CD4-positive, alpha-beta T cell treated with Interleukin-2 at 100 ng/mL for 4 hours (primary cell): ENCODE measurements around the gene TENT4A.

Experiments
- DNase-seq: peaks from one replicate; pipeline ENCODE4 v3.0.0-alpha.2; 2020; ENCODE audit warnings: low spot score

The TENT4A gene

GRCh38 chr5:6752782-6753181 lies 39.5 kb downstream of the TENT4A start:
- DNase-seq = no peak

- no peak for DNase-seq
Measured at GRCh38 chr5:6753851-6754250, 40.6 kb downstream of the TENT4A start.

- no peak for DNase-seq
Measured at GRCh38 chr5:6754766-6755165, 41.5 kb downstream of the TENT4A start.

- no peak for DNase-seq
Measured at GRCh38 chr5:6755519-6755918, 42.3 kb downstream of the TENT4A start.

DNA sequence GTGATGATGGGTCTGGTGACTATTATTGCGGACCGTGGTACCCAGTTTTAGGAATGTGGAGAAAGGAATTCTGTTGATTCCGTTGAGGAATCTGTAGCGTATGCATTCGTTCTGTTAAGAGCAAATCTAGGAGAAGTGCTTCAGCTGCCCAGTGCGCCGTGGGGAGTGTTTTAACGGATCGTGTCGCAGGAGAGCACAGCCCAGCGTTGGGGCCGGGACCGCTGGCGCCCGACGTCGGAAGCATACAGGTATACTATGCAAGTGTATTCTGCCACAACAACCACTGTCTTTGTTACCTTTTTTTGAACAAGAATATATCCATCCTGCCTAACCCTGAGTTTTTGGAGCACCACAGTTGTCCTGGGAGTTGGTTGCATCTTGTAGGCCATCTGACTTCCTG lies 42.7 kb downstream of the TENT4A start:
- DNase-seq = no peak

DNA sequence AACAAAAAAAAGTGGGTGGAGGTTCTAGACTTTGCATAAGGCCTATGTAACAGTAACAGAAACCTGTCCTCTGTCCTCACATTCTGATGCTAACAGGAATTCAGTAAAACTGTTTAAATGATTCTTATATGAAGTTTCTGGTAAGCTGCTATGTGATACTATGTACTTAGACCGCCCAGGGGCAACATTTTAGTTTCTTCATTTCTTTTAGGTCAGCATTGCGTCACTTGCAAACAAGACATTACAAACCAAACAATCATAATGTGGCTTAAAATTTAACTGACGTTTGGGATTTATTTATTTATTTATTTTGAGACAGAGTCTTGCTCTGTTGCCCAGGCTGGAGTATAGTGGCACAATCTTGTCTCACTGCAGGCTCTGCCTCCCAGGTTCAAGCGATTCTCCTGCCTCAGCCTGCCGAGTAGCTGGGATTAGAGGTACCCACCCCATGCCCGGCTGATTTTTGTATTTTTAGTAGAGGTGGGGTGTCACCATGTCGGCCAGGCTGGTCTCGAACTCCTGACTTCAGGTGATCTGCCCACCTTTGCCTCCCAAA lies 44.3 kb downstream of the TENT4A start:
- no peak for DNase-seq

DNA sequence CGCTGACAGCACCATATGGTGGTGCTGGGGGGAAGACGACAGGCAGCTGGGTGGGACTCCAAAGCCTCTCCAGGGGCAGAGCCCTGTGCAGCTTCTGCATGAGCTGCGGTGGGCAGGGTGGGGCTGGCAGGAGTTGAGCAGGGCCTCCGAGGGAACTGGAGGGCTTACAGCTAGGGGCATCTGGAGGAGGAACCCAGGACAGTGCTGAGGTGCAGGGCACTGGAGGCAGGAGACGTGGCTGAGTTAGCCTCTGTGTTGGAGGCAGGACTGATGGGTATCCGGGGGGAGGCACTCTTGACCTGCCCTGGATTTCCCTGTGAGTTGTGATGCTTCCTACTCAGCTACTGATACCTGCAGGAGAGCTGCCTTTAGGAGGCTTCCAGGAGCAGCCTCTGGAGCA lies 45.0 kb downstream of the TENT4A start:
- no peak for DNase-seq

DNA sequence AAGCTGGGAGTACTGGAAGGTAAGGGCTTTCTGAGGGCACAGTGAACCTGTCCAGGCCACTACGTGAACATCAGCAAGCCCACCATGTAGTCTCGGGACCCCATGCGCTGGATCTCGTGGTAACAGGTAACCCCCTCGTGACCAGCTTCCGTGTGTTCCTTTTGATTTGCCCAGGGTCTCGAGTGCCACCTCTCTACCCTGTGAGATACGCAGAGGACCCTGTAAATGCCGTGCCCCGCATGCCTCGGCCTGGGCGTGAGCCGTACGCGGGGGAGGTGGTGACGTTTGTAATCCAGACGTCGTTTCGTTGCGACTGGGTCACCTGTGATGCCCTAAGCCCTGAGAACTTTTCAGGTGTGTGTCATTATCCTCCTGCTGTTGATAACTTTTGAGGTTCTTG lies 45.5 kb downstream of the TENT4A start:
- no peak for DNase-seq

DNA sequence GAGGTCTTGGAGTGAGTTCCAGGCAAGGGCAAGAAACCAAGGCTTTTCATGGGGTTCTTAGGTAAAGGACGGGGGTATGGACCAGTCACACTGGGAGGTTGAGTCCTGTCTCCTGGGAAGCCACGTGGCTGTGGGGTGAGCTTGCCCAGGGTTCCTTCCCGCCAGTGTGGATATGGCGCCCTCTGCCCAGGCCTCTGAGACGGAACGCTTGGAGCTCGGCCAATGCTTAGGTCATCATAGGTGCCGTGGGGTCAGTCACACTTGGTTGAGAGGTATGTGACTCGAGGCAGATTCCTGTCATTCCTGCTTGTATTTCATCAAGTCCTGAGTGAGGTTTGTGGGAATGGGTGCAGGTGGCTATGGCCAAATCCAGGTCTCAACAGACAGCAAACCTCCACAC lies 46.2 kb downstream of the TENT4A start:
- no peak for DNase-seq

GRCh38 chr5:6759983-6760382 lies 46.8 kb downstream of the TENT4A start:
- DNase-seq = no peak

DNA sequence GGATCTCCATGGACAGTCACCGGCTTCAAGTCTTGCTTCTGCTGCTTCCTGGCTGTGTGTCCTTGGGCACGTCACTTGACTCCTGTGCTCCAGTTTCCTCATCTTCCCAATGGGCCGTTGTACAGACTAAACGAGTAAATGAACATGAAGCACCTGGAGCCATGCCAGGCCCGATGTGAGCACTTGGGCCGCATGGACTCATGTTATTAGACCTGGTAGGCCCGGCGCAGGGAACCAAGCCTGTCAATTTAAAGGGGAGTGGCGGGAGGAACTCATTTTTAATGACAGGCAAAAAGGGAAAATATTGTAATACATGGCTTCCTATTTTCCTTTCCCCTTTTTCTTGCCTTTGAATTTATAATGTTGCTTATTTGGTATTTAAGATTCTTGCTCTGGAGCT lies 47.5 kb downstream of the TENT4A start:
- DNase-seq = no peak

GRCh38 chr5:6761333-6761732 lies 48.1 kb downstream of the TENT4A start:
- no peak for DNase-seq

DNA sequence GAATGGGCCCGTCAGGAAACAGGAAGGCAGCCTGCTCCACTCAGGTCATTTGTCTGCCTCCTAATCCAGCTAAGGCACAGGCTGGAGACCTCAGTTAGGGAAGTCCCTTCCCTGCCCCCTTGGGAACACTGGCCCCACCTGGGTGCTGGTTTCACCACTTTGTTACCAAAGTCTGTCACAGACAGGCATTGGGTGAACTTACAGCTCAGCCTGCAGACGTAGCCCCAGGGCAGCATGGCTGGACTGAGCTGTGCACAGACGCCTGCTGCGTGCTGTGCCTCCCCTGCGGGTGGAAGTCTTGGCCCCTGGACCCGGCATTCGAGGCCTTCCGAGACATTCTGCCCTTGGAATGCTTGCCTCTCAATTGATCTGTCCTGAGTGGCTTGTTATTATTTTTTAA lies 48.9 kb downstream of the TENT4A start:
- DNase-seq = no peak

- no peak for DNase-seq
Measured at GRCh38 chr5:6762697-6763096, 49.5 kb downstream of the TENT4A start.

- no peak for DNase-seq
Measured at GRCh38 chr5:6763191-6763590, 50.0 kb downstream of the TENT4A start.

DNA sequence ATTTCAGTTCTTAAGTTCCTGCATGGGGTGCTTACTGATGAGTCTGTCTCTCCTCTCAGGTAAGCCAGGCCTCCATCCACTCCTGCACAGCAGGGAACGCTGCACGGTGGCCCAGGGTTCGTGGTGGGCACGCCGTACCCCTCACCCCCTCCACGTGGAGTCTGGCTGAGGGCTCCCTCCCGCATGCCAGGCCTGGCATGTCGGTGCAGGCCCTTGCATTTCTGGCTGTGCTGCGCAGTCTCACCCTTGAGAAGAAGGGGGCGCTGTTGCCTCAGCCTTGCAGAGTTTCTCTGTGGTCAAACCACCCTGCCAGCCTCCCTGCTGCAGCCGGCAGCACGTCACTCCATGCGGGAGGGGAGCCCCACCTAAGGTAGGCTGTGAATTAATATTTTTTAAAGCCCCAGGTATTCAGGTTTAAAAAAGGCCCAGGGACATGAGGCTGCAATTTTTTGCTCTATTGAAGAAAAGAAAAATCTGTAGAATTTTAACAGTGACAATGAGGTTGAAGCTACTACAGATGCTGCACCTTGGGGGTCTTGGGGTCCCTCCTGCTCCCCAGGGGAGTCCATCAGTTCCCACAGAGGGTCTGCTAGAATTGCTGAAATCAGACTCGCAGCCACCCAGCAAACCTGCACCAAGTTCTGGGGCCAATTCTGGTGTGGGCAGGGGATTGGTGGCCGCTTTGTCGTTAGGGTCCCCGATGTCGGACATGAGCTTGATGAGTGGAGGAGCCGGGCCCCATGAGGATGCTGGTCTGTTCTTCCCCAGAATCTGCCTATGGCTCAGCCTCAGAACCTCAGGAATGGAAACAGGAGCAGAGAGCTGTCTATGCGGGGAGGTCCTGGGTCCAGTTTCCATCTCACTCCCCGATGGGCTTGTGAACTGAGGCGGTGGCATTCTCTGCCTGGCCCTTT lies 52.6 kb downstream of the TENT4A start:
- DNase-seq = peak; percentile 55

DNA sequence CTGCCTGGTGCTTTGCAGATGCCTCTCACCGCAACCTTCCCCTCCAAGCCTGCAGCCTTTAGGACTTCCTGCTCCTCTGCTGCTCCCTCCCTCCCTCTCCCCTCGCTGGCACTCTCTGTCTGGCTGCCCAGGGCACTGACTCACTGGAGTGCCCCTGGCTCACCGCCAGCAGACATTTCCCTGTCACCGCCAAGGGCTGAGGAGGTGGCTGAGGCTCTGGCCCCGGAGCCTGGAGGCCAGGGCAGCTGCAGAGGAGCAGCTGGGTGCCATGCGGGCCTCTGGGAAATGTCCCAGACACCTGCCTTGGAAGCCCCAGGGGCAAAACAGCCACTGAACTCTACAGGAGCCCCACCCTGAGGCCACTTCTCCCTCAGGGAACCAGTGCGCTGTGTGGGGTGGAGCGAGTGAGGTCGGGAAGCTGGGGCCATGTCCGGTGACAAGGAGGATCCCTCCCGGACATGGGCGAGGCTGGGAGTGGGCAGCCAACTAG lies 53.4 kb downstream of the TENT4A start:
- peak; percentile 34 for DNase-seq

DNA sequence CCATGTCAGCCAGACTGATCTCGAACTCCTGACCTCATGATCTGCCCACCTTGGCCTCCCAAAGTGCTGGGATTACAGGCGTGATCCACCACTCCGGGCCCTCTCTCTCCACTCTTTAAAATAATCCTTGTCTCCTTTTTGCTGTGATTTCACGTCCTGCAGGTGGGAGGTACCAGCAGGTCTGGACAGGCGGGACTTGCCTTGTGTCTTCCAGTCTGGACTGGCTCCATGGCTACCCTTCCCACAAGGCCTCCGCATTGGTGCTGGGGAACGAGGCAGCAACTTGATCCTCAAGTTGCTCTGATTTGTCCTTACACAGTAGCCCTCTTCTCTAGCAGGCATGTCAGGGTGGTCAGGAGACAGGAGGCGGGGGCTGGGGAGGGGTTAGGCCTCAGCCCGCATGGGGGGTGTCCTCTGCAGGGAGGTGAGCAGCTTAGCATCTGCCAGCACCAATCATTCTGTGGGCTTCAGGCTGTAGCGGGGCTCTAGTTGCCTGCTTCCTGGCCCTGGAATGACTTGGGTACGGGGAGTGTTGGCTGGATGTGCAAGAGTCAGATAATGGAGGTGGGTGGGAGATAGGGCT lies 54.3 kb downstream of the TENT4A start:
- no peak for DNase-seq

GRCh38 chr5:6768590-6769230 lies 55.5 kb downstream of the TENT4A start:
- DNase-seq = no peak

DNA sequence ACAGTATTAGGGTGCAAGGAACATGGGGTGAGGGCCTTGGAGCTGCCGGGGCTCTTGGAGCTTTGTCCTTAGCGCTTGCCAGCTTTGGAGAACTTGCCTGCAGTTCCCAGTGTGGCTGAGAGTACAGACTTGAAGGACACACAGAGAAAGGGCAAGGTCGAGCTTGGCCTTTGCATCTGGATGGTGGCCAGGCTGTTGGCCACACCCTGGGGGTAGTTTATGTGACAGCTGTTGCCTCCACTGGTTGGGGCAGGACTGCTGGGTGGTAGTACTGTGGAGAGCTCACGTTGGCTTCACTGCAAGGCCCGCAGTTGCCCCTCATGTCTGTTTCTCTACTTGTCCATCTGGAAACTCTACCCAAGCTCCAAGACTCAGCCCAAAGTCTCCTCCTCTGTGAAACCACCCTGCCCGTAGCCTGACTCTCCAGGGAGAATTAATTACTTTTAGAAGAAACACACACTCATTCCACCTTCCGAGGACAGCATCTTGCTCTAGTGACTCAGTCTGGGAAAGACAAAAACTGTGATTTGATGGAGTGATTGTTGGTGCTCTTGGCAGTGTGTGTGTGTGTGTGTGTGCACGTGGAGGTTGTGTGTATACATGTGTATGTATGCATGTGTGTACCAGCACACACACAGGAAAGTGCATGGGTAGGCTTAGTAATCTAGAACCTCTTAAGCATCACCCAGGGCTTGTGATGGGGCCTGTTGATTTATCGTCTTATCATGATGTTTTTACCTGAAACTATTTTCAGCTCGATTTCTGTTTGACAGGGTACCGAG lies 57.8 kb downstream of the TENT4A start:
- no peak for DNase-seq

DNA sequence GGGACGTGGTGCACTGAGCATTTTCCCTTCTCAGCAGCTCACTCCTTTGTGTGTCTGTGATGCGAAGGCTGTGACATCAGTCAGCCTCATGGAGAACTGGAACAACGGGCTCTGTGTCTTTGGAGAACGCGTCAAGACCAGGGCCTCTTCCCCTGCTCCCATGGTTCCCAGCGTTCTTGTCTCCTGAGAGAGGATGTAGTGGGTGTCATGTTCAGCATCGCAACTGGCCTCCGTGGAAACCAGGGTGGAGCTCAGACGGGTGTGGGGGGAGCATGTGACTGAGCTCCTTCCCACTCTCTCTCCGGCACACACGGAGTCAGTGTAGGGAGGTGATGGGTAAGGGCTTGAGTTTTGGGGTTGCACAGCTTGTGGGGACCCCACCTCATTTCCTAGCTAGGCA lies 59.7 kb downstream of the TENT4A start:
- no peak for DNase-seq
